OCI-LY1 (cell line): ENCODE data around the gene LPCAT1.

ENCODE experiments used
- H2AFZ ChIP-seq: fragments of 200-600 bp; sonication (generic), shearing (Covaris generic); 2 replicates; pipeline ENCODE4 v1.6.0; 2014; ENCODE audit warnings: antibody characterized with exemption, mild to moderate bottlenecking, low read length
- H3F3A ChIP-seq: fragments of 200-600 bp; sonication (generic), shearing (Covaris generic); 2 replicates; pipeline ENCODE4 v1.6.0; 2014; ENCODE audit warnings: mild to moderate bottlenecking, antibody characterized with exemption, low read length, moderate library complexity; ENCODE audit not compliant: insufficient read depth
- H3K27ac ChIP-seq: fragments of 200-600 bp; sonication (generic); 2 replicates; pipeline ENCODE4 v1.5.1; 2014; ENCODE audit warnings: low read length, mixed run types, mild to moderate bottlenecking, low read depth; ENCODE audit not compliant: poor library complexity, severe bottlenecking
- H3K27me3 ChIP-seq: fragments of 200-600 bp; sonication (generic); 2 replicates; pipeline ENCODE4 v1.6.0; 2014; ENCODE audit warnings: antibody characterized with exemption, mild to moderate bottlenecking, low read length, moderate library complexity; ENCODE audit not compliant: insufficient read depth
- H3K36me3 ChIP-seq: fragments of 200-600 bp; sonication (generic); 2 replicates; pipeline ENCODE4 v1.6.1; 2014; ENCODE audit warnings: mild to moderate bottlenecking, antibody characterized with exemption, low read length, moderate library complexity, mixed read lengths; ENCODE audit not compliant: insufficient read depth
- H3K4me1 ChIP-seq: fragments of 200-600 bp; sonication (generic); 2 replicates; pipeline ENCODE4 v1.5.1; 2014; ENCODE audit warnings: mild to moderate bottlenecking, low read length, moderate library complexity; ENCODE audit not compliant: insufficient read depth, severe bottlenecking
- H3K4me2 ChIP-seq: fragments of 200-600 bp; sonication (generic), shearing (Covaris generic); 2 replicates; pipeline ENCODE4 v1.6.1; 2014; ENCODE audit warnings: low read length
- H3K4me3 ChIP-seq: fragments of 200-600 bp; sonication (generic); 2 replicates; pipeline ENCODE4 v1.5.1; 2014; ENCODE audit warnings: low read length, low read depth, mild to moderate bottlenecking, mixed read lengths; ENCODE audit not compliant: poor library complexity, severe bottlenecking
- H3K79me2 ChIP-seq: fragments of 200-600 bp; shearing (Covaris generic); 2 replicates; pipeline ENCODE4 v1.6.1; 2016; ENCODE audit warnings: mixed run types, low read length, mixed read lengths; ENCODE audit not compliant: insufficient read depth
- H3K9ac ChIP-seq: fragments of 200-600 bp; sonication (generic), shearing (Covaris generic); 2 replicates; pipeline ENCODE4 v1.6.1; 2014; ENCODE audit warnings: mild to moderate bottlenecking, low read length, mixed read lengths
- H3K9me2 ChIP-seq: fragments of 200-600 bp; sonication (generic), shearing (Covaris generic); 2 replicates; pipeline ENCODE4 v1.6.1; 2014; ENCODE audit warnings: low read depth, mild to moderate bottlenecking, low read length, mixed read lengths
- H3K9me3 ChIP-seq: fragments of 200-600 bp; shearing (Covaris generic); 2 replicates; pipeline ENCODE4 v1.6.1; 2014; ENCODE audit warnings: low read length, mixed read lengths
- H4K20me1 ChIP-seq: fragments of 200-600 bp; sonication (generic), shearing (Covaris generic); 2 replicates; pipeline ENCODE4 v1.6.0; 2016; ENCODE audit warnings: mild to moderate bottlenecking, low read length; ENCODE audit not compliant: insufficient read depth
- EZH2 ChIP-seq: fragments of 200-600 bp; sonication (generic), shearing (Covaris generic); IDR thresholded peaks from 2 replicates; pipeline ENCODE4 v1.8.0; 2017; ENCODE audit warnings: borderline replicate concordance, mixed run types, mild to moderate bottlenecking, antibody characterized with exemption, low read length, moderate library complexity, mixed read lengths
- TF ChIP-seq, protein P1 (sequence below): fragments of 200-600 bp; sonication (generic), shearing (Covaris generic); IDR thresholded peaks from 2 replicates; pipeline ENCODE4 v1.5.1; 2017; ENCODE audit warnings: mild to moderate bottlenecking, antibody characterized with exemption, low read length, moderate library complexity, mixed read lengths

LPCAT1 gene

DNA sequence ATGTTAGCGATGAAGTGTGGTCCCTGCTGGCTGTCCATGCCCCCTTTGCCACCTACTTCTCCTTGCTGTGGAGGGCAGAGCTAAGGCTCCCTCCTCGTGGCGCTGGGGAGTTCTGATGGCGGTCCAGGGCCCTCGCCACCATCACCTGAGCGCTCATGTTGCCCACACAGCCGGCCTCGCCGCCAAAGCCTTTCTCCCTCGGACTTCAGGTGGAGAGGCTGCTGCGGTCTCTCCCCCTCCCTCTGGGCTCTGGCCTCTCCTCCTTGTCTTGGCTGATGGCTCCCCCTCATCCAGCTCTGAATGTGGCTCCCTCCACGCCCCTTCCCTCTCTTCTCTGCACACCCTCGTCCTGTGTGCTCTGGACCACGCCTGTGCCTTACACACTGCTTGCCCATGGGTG, 14.5 kb upstream of the LPCAT1 start:
- Histone ChIP-seq H3K4me2 (no peak overlapping the region), H3K79me2 (no peaks in the 10 kb centered on the region), H3K27me3 (no peaks in the 10 kb centered on the region), H3K4me3 (no peak overlapping the region), H3K27ac (no peak overlapping the region), H4K20me1 (no peaks in the 10 kb centered on the region), H3K36me3 (no peaks in the 10 kb centered on the region), H3K4me1 (peaks cover 15% of the 10 kb centered on the region), H3F3A (no peaks in the 10 kb centered on the region), H2AFZ (no peak overlapping the region), H3K9me2 (no peaks in the 10 kb centered on the region), H3K9ac (no peak overlapping the region), H3K9me3 (no peaks in the 10 kb centered on the region)
- no peak for TF ChIP-seq EZH2
- TF ChIP-seq, protein P1, sequence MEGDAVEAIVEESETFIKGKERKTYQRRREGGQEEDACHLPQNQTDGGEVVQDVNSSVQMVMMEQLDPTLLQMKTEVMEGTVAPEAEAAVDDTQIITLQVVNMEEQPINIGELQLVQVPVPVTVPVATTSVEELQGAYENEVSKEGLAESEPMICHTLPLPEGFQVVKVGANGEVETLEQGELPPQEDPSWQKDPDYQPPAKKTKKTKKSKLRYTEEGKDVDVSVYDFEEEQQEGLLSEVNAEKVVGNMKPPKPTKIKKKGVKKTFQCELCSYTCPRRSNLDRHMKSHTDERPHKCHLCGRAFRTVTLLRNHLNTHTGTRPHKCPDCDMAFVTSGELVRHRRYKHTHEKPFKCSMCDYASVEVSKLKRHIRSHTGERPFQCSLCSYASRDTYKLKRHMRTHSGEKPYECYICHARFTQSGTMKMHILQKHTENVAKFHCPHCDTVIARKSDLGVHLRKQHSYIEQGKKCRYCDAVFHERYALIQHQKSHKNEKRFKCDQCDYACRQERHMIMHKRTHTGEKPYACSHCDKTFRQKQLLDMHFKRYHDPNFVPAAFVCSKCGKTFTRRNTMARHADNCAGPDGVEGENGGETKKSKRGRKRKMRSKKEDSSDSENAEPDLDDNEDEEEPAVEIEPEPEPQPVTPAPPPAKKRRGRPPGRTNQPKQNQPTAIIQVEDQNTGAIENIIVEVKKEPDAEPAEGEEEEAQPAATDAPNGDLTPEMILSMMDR = no peak

DNA sequence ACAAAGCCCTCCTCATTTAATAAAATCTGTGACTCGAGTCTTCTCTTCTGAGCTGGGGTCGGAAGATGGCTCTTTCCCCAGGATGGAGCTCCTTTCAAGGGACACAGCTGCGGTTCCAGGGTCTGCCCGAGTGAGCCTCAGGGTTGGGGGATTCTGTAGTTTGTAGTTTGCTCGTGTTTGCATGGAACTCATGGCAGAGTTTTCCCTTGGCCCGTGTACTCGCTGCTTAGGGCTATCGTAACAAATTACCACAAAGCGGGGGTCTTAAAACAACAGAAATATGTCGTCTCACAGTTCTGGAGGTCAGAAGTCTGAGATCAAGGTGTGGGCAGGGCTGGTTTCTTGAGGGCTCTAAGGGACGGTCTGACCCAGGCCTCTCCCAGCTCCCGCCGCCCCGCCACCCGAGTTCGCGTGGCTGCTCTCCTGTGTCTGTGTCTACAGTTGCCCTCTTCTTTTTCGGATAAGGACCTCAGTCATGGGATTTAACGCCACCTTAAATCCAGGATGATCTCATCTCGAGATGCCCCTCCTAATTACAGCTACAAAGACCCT, 13.9 kb upstream of the LPCAT1 start:
- H4K20me1 ChIP-seq = no peaks in the 10 kb centered on the region
- H3K27ac ChIP-seq = no peak overlapping the region
- H3K4me2 ChIP-seq = no peak overlapping the region
- H3K36me3 ChIP-seq = no peaks in the 10 kb centered on the region
- H3K79me2 ChIP-seq = no peaks in the 10 kb centered on the region
- TF ChIP-seq EZH2 = no peak
- TF ChIP-seq, protein P1 = no peak
- H3K9me3 ChIP-seq = no peaks in the 10 kb centered on the region
- H2AFZ ChIP-seq = no peak overlapping the region
- H3K9ac ChIP-seq = no peak overlapping the region
- H3K27me3 ChIP-seq = no peaks in the 10 kb centered on the region
- no peaks in the 10 kb centered on the region for H3K9me2 ChIP-seq
- peaks cover 15% of the 10 kb centered on the region for H3K4me1 ChIP-seq
- H3K4me3 ChIP-seq = no peak overlapping the region
- H3F3A ChIP-seq = no peaks in the 10 kb centered on the region

DNA sequence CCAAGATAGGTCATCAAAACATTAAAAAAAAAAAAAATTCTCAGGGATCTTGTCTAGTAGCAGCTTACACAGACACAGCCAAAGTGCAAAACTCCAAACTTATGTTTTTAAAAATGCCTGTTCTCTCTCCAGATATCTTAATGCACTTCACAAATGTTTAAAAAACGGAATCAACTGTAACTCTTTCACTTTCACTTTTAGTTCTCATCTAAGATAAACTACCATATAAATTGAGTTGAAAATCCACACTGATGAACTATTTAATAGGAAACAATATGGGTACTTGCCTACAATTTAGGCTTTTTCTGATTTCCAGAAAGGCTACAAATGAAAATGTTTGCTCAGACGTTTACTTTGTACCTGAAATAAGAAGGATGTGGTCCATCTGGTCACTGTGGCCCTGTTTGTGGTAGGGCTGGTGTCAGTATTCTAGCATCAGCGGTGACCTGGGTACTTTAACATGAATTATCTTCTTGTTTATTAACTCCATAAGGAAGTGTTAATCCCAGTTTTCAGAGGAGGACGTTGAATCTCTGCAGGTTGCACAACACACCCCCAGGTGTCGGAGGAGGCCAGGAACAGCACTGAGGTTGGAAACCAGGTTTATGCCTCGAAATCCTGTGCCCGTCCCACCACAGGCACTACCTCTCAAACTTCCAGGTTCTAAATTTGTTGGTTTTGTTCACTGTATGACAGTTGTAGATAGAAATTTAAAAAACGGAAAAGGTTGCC, 13.3 kb upstream of the LPCAT1 start:
- H3K9me2 ChIP-seq = no peaks in the 10 kb centered on the region
- H3F3A ChIP-seq = no peaks in the 10 kb centered on the region
- TF ChIP-seq, protein P1 = no peak
- no peak for TF ChIP-seq EZH2
- no peaks in the 10 kb centered on the region for H3K79me2 ChIP-seq
- H3K4me1 ChIP-seq = peaks cover 15% of the 10 kb centered on the region
- peak overlapping the region; percentile 94 for H2AFZ ChIP-seq
- no peaks in the 10 kb centered on the region for H3K27me3 ChIP-seq
- no peaks in the 10 kb centered on the region for H3K36me3 ChIP-seq
- H3K4me3 ChIP-seq = peak overlapping the region; percentile 39
- no peak overlapping the region for H3K27ac ChIP-seq
- H3K9me3 ChIP-seq = no peaks in the 10 kb centered on the region
- peak overlapping the region; percentile 32 for H3K9ac ChIP-seq
- no peaks in the 10 kb centered on the region for H4K20me1 ChIP-seq
- peak overlapping the region; percentile 52 for H3K4me2 ChIP-seq
